Stimulated activated naive B cell treated with anti-CD40 and anti-IgM and Interleukin-4, amounts not matched to agents 10 μg/mL and 1 μg/mL and 100 μg/mL, for 72 hours (primary cell): Measurements from ENCODE around the gene PON3.

Experiments
- ATAC-seq, 2 donors: fragments of 150-1000 bp; cut with Tn5 transposase; replicated peaks; 2 replicates each; pipeline ENCODE4 v1.10.0; 2021; ENCODE audit warnings: moderate library complexity in 1 of 2
- DNase-seq: peaks from one replicate; pipeline ENCODE4 v3.0.0; 2021
- H3K27ac Mint-ChIP-seq: one replicate; pipeline ENCODE4 v1.8.0; 2022; ENCODE audit warnings: mild to moderate bottlenecking, mixed read lengths
- H3K27me3 Mint-ChIP-seq, 2 donors: one replicate each; pipeline ENCODE4 v1.8.0; 2022; ENCODE audit warnings: mixed read lengths in 2 of 2
- H3K36me3 Mint-ChIP-seq, 2 donors: one replicate each; pipeline ENCODE4 v1.8.0; 2022; ENCODE audit warnings: mixed read lengths in 2 of 2, mild to moderate bottlenecking in 1 of 2
- H3K4me1 Mint-ChIP-seq, 2 donors: one replicate each; pipeline ENCODE4 v1.8.0; 2022; ENCODE audit warnings: mixed read lengths in 2 of 2, mild to moderate bottlenecking in 1 of 2
- H3K4me3 Mint-ChIP-seq, 2 donors: one replicate each; pipeline ENCODE4 v1.8.0; 2022; ENCODE audit warnings: mild to moderate bottlenecking in 2 of 2, mixed read lengths in 2 of 2, moderate library complexity in 1 of 2
- H3K9me3 Mint-ChIP-seq, 2 donors: one replicate each; pipeline ENCODE4 v1.8.0; 2022; ENCODE audit warnings: mixed read lengths in 2 of 2, mild to moderate bottlenecking in 1 of 2

Gene PON3

GRCh38 chr7:95396136-95397032 lies at the start of gene PON3:
Gene PON3, minus strand, starts transcription at chr7:95396375. Its CDS starts 25 bp downstream, at chr7:95396350.
- Mint-ChIP-seq H3K9me3 (no peaks in the 10 kb centered on the region), H3K36me3 (peaks cover 0 to 2% of the 10 kb centered on the region in 2 donors), H3K27me3 (peaks cover 35 to 36% of the 10 kb centered on the region in 2 donors), H3K4me1 (peaks cover 7 to 13% of the 10 kb centered on the region in 2 donors), H3K4me3 (peak within 1 kb of the TSS; percentile 61 to 81), H3K27ac (no peak within 1 kb of the TSS)
- DNase-seq = no peak
- ATAC-seq = peak; percentile 79 to 80

GRCh38 chr7:95444796-95445195 lies 48.6 kb upstream of the PON3 start:
- no peak overlapping the region for H3K4me3 Mint-ChIP-seq
- H3K27ac Mint-ChIP-seq = no peak overlapping the region
- no peaks in the 10 kb centered on the region for H3K36me3 Mint-ChIP-seq
- DNase-seq (no peak), ATAC-seq (no peak)
- H3K9me3 Mint-ChIP-seq = no peaks in the 10 kb centered on the region
- no peaks in the 10 kb centered on the region for H3K4me1 Mint-ChIP-seq
- peaks cover 18 to 21% of the 10 kb centered on the region in 2 donors for H3K27me3 Mint-ChIP-seq

- Mint-ChIP-seq H3K36me3 (no peaks in the 10 kb centered on the region), H3K9me3 (no peaks in the 10 kb centered on the region), H3K4me3 (no peak overlapping the region), H3K4me1 (no peaks in the 10 kb centered on the region), H3K27ac (no peak overlapping the region), H3K27me3 (peaks cover 18 to 21% of the 10 kb centered on the region in 2 donors)
- no peak for ATAC-seq
- DNase-seq = no peak
Measured at GRCh38 chr7:95441042-95441823, 45.1 kb upstream of the PON3 start.

- no peaks in the 10 kb centered on the region for H3K9me3 Mint-ChIP-seq
- H3K36me3 Mint-ChIP-seq = no peaks in the 10 kb centered on the region
- no peak overlapping the region for H3K4me3 Mint-ChIP-seq
- H3K4me1 Mint-ChIP-seq = peaks cover 1% of the 10 kb centered on the region in 2 donors
- ATAC-seq (no peak), DNase-seq (no peak)
- H3K27me3 Mint-ChIP-seq = peaks cover 18 to 21% of the 10 kb centered on the region in 2 donors
- H3K27ac Mint-ChIP-seq = no peak overlapping the region
Measured at GRCh38 chr7:95440394-95441038, 44.3 kb upstream of the PON3 start.

GRCh38 chr7:95436407-95436806 lies 40.2 kb upstream of the PON3 start:
- ATAC-seq (no peak), DNase-seq (no peak)
- Mint-ChIP-seq H3K27me3 (peaks cover 5 to 6% of the 10 kb centered on the region in 2 donors), H3K4me1 (peaks cover 13 to 20% of the 10 kb centered on the region in 2 donors), H3K36me3 (peaks cover 0 to 2% of the 10 kb centered on the region in 2 donors), H3K4me3 (no peak overlapping the region), H3K9me3 (no peaks in the 10 kb centered on the region), H3K27ac (no peak overlapping the region)

- peaks cover 0 to 2% of the 10 kb centered on the region in 2 donors for H3K36me3 Mint-ChIP-seq
- H3K27me3 Mint-ChIP-seq = peaks cover 1 to 2% of the 10 kb centered on the region in 2 donors
- H3K27ac Mint-ChIP-seq = no peak overlapping the region
- H3K4me1 Mint-ChIP-seq = peaks cover 15 to 26% of the 10 kb centered on the region in 2 donors
- peak overlapping the region; percentile 82 to 84 for H3K4me3 Mint-ChIP-seq
- no peak for DNase-seq
- peak; percentile 17 to 21 for ATAC-seq
- no peaks in the 10 kb centered on the region for H3K9me3 Mint-ChIP-seq
Measured at GRCh38 chr7:95435422-95435780, 39.2 kb upstream of the PON3 start.

GRCh38 chr7:95434557-95435421 lies 38.6 kb upstream of the PON3 start, which contains the start of gene PON2:
Gene PON2, minus strand, starts transcription at chr7:95435028. Its CDS starts 77 bp downstream, at chr7:95434951.
- H3K36me3 Mint-ChIP-seq = peaks cover 0 to 2% of the 10 kb centered on the region in 2 donors
- ATAC-seq (peak; percentile 99), DNase-seq (peak; percentile 81)
- peak within 1 kb of the TSS; percentile 72 for H3K27ac Mint-ChIP-seq
- no peaks in the 10 kb centered on the region for H3K27me3 Mint-ChIP-seq
- H3K9me3 Mint-ChIP-seq = no peaks in the 10 kb centered on the region
- peak within 1 kb of the TSS; percentile 82 to 84 for H3K4me3 Mint-ChIP-seq
- H3K4me1 Mint-ChIP-seq = peaks cover 15 to 26% of the 10 kb centered on the region in 2 donors

GRCh38 chr7:95433952-95434556 lies 37.9 kb upstream of the PON3 start:
- H3K9me3 Mint-ChIP-seq = no peaks in the 10 kb centered on the region
- H3K36me3 Mint-ChIP-seq = peaks cover 2 to 3% of the 10 kb centered on the region in 2 donors
- peaks cover 15 to 26% of the 10 kb centered on the region in 2 donors for H3K4me1 Mint-ChIP-seq
- peak overlapping the region; percentile 72 to 84 for H3K4me3 Mint-ChIP-seq
- ATAC-seq (no peak), DNase-seq (no peak)
- H3K27me3 Mint-ChIP-seq = no peaks in the 10 kb centered on the region
- H3K27ac Mint-ChIP-seq = no peak overlapping the region

- Mint-ChIP-seq H3K4me1 (peaks cover 15 to 26% of the 10 kb centered on the region in 2 donors), H3K9me3 (no peaks in the 10 kb centered on the region), H3K4me3 (no peak overlapping the region), H3K36me3 (peaks cover 2 to 3% of the 10 kb centered on the region in 2 donors), H3K27ac (no peak overlapping the region), H3K27me3 (no peaks in the 10 kb centered on the region)
- ATAC-seq (no peak), DNase-seq (no peak)
Measured at GRCh38 chr7:95433129-95433528, 37.0 kb upstream of the PON3 start.

GRCh38 chr7:95432606-95433005 lies 36.4 kb upstream of the PON3 start:
- Mint-ChIP-seq H3K4me1 (peaks cover 15 to 26% of the 10 kb centered on the region in 2 donors), H3K4me3 (no peak overlapping the region), H3K27ac (no peak overlapping the region), H3K9me3 (no peaks in the 10 kb centered on the region), H3K27me3 (no peaks in the 10 kb centered on the region), H3K36me3 (peaks cover 2 to 3% of the 10 kb centered on the region in 2 donors)
- ATAC-seq = no peak
- no peak for DNase-seq

- ATAC-seq = no peak
- H3K36me3 Mint-ChIP-seq = peaks cover 2 to 3% of the 10 kb centered on the region in 2 donors
- H3K27me3 Mint-ChIP-seq = no peaks in the 10 kb centered on the region
- H3K9me3 Mint-ChIP-seq = no peaks in the 10 kb centered on the region
- no peak overlapping the region for H3K27ac Mint-ChIP-seq
- H3K4me1 Mint-ChIP-seq = peaks cover 15 to 26% of the 10 kb centered on the region in 2 donors
- no peak overlapping the region for H3K4me3 Mint-ChIP-seq
- no peak for DNase-seq
Measured at GRCh38 chr7:95430864-95431263, 34.7 kb upstream of the PON3 start.

- H3K27me3 Mint-ChIP-seq = no peaks in the 10 kb centered on the region
- H3K4me1 Mint-ChIP-seq = peaks cover 7 to 17% of the 10 kb centered on the region in 2 donors
- H3K4me3 Mint-ChIP-seq = no peak overlapping the region
- DNase-seq = no peak
- peaks cover 2 to 3% of the 10 kb centered on the region in 2 donors for H3K36me3 Mint-ChIP-seq
- H3K27ac Mint-ChIP-seq = no peak overlapping the region
- H3K9me3 Mint-ChIP-seq = no peaks in the 10 kb centered on the region
- ATAC-seq = no peak
Measured at GRCh38 chr7:95429241-95429990, 33.2 kb upstream of the PON3 start.
